RWPE2 (cell line): Measurements from ENCODE around the gene TBX20.

Source experiments
- ATAC-seq: fragments of 200-7000 bp; cut with Tn5 transposase; 3 replicates; pipeline ENCODE4 v1.9.1; 2021; ENCODE audit warnings: low read depth
- DNase-seq: peaks from one replicate; pipeline ENCODE4 v3.0.0-alpha.2; 2020; ENCODE audit warnings: low spot score
- H3K27ac ChIP-seq: fragments of 450-650 bp; 2 replicates; pipeline ENCODE4 v1.5.1; 2017; ENCODE audit warnings: mild to moderate bottlenecking; ENCODE audit not compliant: poor library complexity, severe bottlenecking
- H3K27me3 ChIP-seq: fragments of 250-450 bp; sonication (Bioruptor Pico); 2 replicates; pipeline ENCODE4 v1.5.1; 2021; ENCODE audit warnings: mild to moderate bottlenecking, moderate library complexity; ENCODE audit not compliant: insufficient read depth, poor library complexity, severe bottlenecking
- H3K36me3 ChIP-seq: fragments of 250-450 bp; sonication (Bioruptor Pico); 2 replicates; pipeline ENCODE4 v1.5.1; 2020; ENCODE audit warnings: low read depth, mild to moderate bottlenecking, moderate library complexity
- H3K4me1 ChIP-seq: fragments of 250-450 bp; sonication (Bioruptor Pico); 2 replicates; pipeline ENCODE4 v1.5.1; 2021; ENCODE audit warnings: mild to moderate bottlenecking, moderate library complexity; ENCODE audit not compliant: insufficient read depth, poor library complexity, severe bottlenecking
- H3K4me3 ChIP-seq: fragments of 250-450 bp; sonication (Bioruptor Pico); 2 replicates; pipeline ENCODE4 v1.5.1; 2021; ENCODE audit warnings: mild to moderate bottlenecking, moderate library complexity; ENCODE audit not compliant: severe bottlenecking
- H3K9me3 ChIP-seq: fragments of 250-450 bp; sonication (Bioruptor Pico); 2 replicates; pipeline ENCODE4 v1.5.1; 2021; ENCODE audit warnings: mild to moderate bottlenecking, moderate library complexity; ENCODE audit not compliant: severe bottlenecking
- CTCF ChIP-seq: fragments of 450-650 bp; IDR thresholded peaks from one replicate; pipeline ENCODE4 v1.5.1; 2017; ENCODE audit warnings: mild to moderate bottlenecking, moderate library complexity; ENCODE audit not compliant: poor library complexity, severe bottlenecking

The TBX20 gene

GRCh38 chr7:35256256-35257175 lies 2.6 kb upstream of the TBX20 start:
- DNase-seq (no peak), ATAC-seq (no peak)
- H3K36me3 ChIP-seq, result no peaks in the 10 kb centered on the region
- H3K4me1 ChIP-seq, result no peaks in the 10 kb centered on the region
- no peak for TF ChIP-seq CTCF
- peaks cover 99% of the 10 kb centered on the region for H3K27me3 ChIP-seq
- no peak overlapping the region for H3K27ac ChIP-seq
- no peaks in the 10 kb centered on the region for H3K9me3 ChIP-seq
- no peak overlapping the region for H3K4me3 ChIP-seq

- Histone ChIP-seq H3K27ac (no peak overlapping the region), H3K9me3 (no peaks in the 10 kb centered on the region), H3K4me3 (no peak overlapping the region), H3K4me1 (no peaks in the 10 kb centered on the region), H3K27me3 (peaks cover 99% of the 10 kb centered on the region), H3K36me3 (no peaks in the 10 kb centered on the region)
- no peak for TF ChIP-seq CTCF
- DNase-seq (no peak), ATAC-seq (no peak)
Measured at GRCh38 chr7:35255443-35256255, 1.7 kb upstream of the TBX20 start.

GRCh38 chr7:35254496-35255442 lies 869 bp upstream of the TBX20 start:
- Histone ChIP-seq H3K4me3 (no peak overlapping the region), H3K9me3 (no peaks in the 10 kb centered on the region)
- no peak for DNase-seq

GRCh38 chr7:35253460-35253709 lies 515 bp downstream of the TBX20 start:
- TF ChIP-seq CTCF, result no peak
- no peak for DNase-seq
- Histone ChIP-seq H3K27me3 (peaks cover 99% of the 10 kb centered on the region), H3K36me3 (no peaks in the 10 kb centered on the region), H3K4me3 (no peak overlapping the region), H3K27ac (no peak overlapping the region), H3K4me1 (no peaks in the 10 kb centered on the region), H3K9me3 (no peaks in the 10 kb centered on the region)
- no peak for ATAC-seq

More at GRCh38 chr7:35254496-35255442, 869 bp upstream of the TBX20 start:
- Histone ChIP-seq H3K4me1 (no peaks in the 10 kb centered on the region), H3K36me3 (no peaks in the 10 kb centered on the region), H3K27me3 (peaks cover 99% of the 10 kb centered on the region), H3K27ac (no peak overlapping the region)
- ATAC-seq, result no peak
- TF ChIP-seq CTCF, result no peak
